Naive B cell (primary cell): ENCODE data around the gene UCN3. TPM values are rescaled to one million over a fixed set of nuclear protein-coding genes. Genes with fewer than 3 reads are reported as not detected.
"Not testable (repeated sequence)": the region's sequence is repeated elsewhere in the genome, so short reads cannot be mapped to it uniquely, and the experiment has no call there.

Source experiments
- ATAC-seq, 2 donors: fragments of 150-1000 bp; cut with Tn5 transposase; 2 replicates each; pipeline ENCODE4 v1.10.0; 2021; ENCODE audit warnings: low read depth in 2 of 2, mild to moderate bottlenecking in 2 of 2, moderate library complexity in 2 of 2
- DNase-seq: peaks from one replicate; pipeline ENCODE4 v3.0.0; 2022
- H3K27ac Mint-ChIP-seq, 6 donors: one replicate each; pipeline ENCODE4 v1.8.0; 2020 to 2022; ENCODE audit warnings: mild to moderate bottlenecking in 6 of 6, mixed read lengths in 6 of 6, moderate library complexity in 5 of 6, inconsistent platforms in 2 of 6
- H3K27me3 Mint-ChIP-seq, 3 donors: one replicate each; pipeline ENCODE4 v1.8.0; 2021 to 2022; ENCODE audit warnings: mixed read lengths in 3 of 3, mild to moderate bottlenecking in 1 of 3
- H3K36me3 Mint-ChIP-seq, 2 donors: one replicate each; pipeline ENCODE4 v1.8.0; 2020 to 2022; ENCODE audit warnings: mixed read lengths in 2 of 2, inconsistent platforms in 1 of 2, mild to moderate bottlenecking in 1 of 2
- H3K4me1 Mint-ChIP-seq, 3 donors: one replicate each; pipeline ENCODE4 v1.8.0; 2020 to 2022; ENCODE audit warnings: mixed read lengths in 3 of 3, inconsistent platforms in 1 of 3, mild to moderate bottlenecking in 1 of 3, moderate library complexity in 1 of 3
- H3K4me3 Mint-ChIP-seq, 8 donors: one replicate each; pipeline ENCODE4 v1.8.0; 2020 to 2022; ENCODE audit warnings: mild to moderate bottlenecking in 8 of 8, mixed read lengths in 8 of 8, moderate library complexity in 8 of 8, inconsistent platforms in 2 of 8
- H3K9me3 Mint-ChIP-seq, 7 donors: one replicate each; pipeline ENCODE4 v1.8.0; 2020 to 2022; ENCODE audit warnings: mixed read lengths in 7 of 7, mild to moderate bottlenecking in 5 of 7, inconsistent platforms in 2 of 7, moderate library complexity in 1 of 7
- polyA plus RNA-seq, 6 donors: library from polyadenylated mRNA; unstranded; fragments of 300-500 nt; fragmentation: Illumina TruSeq; gene quantifications; one replicate each; pipeline ENCODE4 v1.2.3, GENCODE V29; 2021; ENCODE audit warnings: low read depth in 6 of 6

Gene UCN3
- polyA plus RNA-seq, 6 donors from 2014 or later = not detected

- Mint-ChIP-seq H3K36me3 (no peaks in the 10 kb centered on the region), H3K9me3 (peaks cover under 1 to 8% (median 3%) of the 10 kb centered on the region in 7 donors), H3K4me1 (peaks cover 0 to 6% (median 4%) of the 10 kb centered on the region in 3 donors), H3K27me3 (peaks cover 6 to 19% (median 19%) of the 10 kb centered on the region in 3 donors), H3K27ac (peak overlapping the region in 1 of 6 donors; percentile 78), H3K4me3 (no peak overlapping the region)
- no peak for DNase-seq
- no peak for ATAC-seq
These were observed 9.3 kb downstream of the UCN3 start for GRCh38 chr10:5373891-5374611.

- ATAC-seq (no peak), DNase-seq (no peak)
- Mint-ChIP-seq H3K27ac (no peak overlapping the region), H3K4me1 (no peaks in the 10 kb centered on the region), H3K36me3 (no peaks in the 10 kb centered on the region), H3K9me3 (peaks cover 0 to 6% (median 0%) of the 10 kb centered on the region in 7 donors), H3K27me3 (peaks cover 10 to 19% (median 19%) of the 10 kb centered on the region in 3 donors), H3K4me3 (no peak overlapping the region)
These were observed 11.7 kb downstream of the UCN3 start for GRCh38 chr10:5376450-5376849.

DNA sequence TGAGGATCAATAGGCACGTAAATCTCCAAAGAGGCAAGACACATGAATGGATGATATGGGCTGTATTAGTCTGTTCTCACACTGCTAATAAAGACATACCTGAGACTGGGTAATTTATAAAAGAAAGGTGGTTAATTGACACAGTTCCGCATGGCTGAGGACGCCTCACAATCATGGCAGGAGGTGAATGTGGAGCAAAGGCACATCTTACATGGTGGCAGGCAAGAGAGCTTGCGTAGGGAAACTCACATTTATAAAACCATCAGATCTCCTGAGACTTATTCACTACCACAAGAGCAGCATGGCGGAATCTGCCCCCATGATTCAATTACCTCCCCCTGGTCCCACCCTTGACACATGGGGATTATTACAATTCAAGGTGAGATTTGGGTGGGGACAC, 14.4 kb downstream of the UCN3 start:
- not testable (repeated sequence) for H3K4me1 Mint-ChIP-seq, DNase-seq, H3K27ac Mint-ChIP-seq, ATAC-seq, H3K9me3 Mint-ChIP-seq, H3K36me3 Mint-ChIP-seq, H3K4me3 Mint-ChIP-seq
- peaks cover 10 to 23% (median 16%) of the 10 kb centered on the region in 3 donors for H3K27me3 Mint-ChIP-seq

GRCh38 chr10:5380395-5380794, 15.6 kb downstream of the UCN3 start:
- not testable (repeated sequence) for H3K4me1 Mint-ChIP-seq, DNase-seq, H3K36me3 Mint-ChIP-seq, ATAC-seq, H3K9me3 Mint-ChIP-seq, H3K4me3 Mint-ChIP-seq, H3K27ac Mint-ChIP-seq
- H3K27me3 Mint-ChIP-seq = peaks cover 5 to 11% (median 8%) of the 10 kb centered on the region in 3 donors

DNA sequence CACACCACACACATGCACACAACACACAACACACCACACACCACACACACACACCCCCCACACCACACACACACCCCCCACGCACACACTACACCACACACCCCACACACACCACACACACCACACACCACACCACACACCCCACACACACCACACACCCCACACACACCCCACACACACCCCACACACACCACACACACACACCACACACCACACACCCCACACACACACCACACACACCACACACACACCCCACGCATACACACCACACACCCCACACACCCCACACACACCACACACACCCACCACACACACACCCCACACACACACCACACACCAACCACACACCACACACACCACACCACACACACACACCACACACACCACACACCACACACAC, 16.4 kb downstream of the UCN3 start:
- no peak overlapping the region for H3K4me3 Mint-ChIP-seq
- H3K9me3 Mint-ChIP-seq = peaks cover 0 to 6% (median 0%) of the 10 kb centered on the region in 7 donors
- ATAC-seq (no peak), DNase-seq (no peak)
- peaks cover 0 to 13% (median 5%) of the 10 kb centered on the region in 3 donors for H3K27me3 Mint-ChIP-seq
- no peaks in the 10 kb centered on the region for H3K4me1 Mint-ChIP-seq
- no peaks in the 10 kb centered on the region for H3K36me3 Mint-ChIP-seq
- no peak overlapping the region for H3K27ac Mint-ChIP-seq

GRCh38 chr10:5385224-5385623, 20.5 kb downstream of the UCN3 start:
- Mint-ChIP-seq H3K27me3 (peaks cover 0 to 11% (median 8%) of the 10 kb centered on the region in 3 donors), H3K4me3 (no peak overlapping the region), H3K36me3 (peaks cover 9 to 15% of the 10 kb centered on the region in 2 donors), H3K9me3 (peaks cover 5 to 25% (median 15%) of the 10 kb centered on the region in 7 donors), H3K4me1 (no peaks in the 10 kb centered on the region), H3K27ac (peak overlapping the region in 1 of 6 donors; percentile 50)
- no peak for ATAC-seq
- DNase-seq = no peak

DNA sequence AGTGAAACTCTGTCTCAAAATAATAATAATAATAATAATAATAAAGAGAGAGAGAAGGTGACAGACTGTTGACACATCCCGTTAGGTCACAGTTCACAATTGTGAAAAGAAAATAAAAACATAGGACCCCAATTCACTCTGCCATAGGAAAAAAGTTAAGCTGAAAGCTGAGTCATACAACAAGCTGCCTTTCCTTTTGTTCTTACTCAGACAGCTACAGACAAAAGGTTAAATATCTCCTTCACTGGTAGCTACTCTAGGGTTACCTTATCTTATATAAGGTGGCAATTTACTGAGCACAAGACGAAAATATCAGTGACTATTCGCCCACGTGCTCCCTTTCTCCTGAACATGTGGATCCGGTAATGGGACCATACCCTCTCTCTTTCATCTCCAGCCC, 22.4 kb downstream of the UCN3 start:
- Mint-ChIP-seq H3K4me3 (no peak overlapping the region), H3K36me3 (peaks cover 9 to 15% of the 10 kb centered on the region in 2 donors), H3K4me1 (no peaks in the 10 kb centered on the region), H3K27ac (no peak overlapping the region), H3K9me3 (peaks cover 12 to 45% (median 32%) of the 10 kb centered on the region in 7 donors), H3K27me3 (peaks cover 0 to 11% (median 8%) of the 10 kb centered on the region in 3 donors)
- ATAC-seq (no peak), DNase-seq (no peak)

GRCh38 chr10:5390607-5391205, 25.9 kb downstream of the UCN3 start:
- H3K27me3 Mint-ChIP-seq = peaks cover 12 to 17% (median 12%) of the 10 kb centered on the region in 3 donors
- H3K4me1 Mint-ChIP-seq = no peaks in the 10 kb centered on the region
- H3K27ac Mint-ChIP-seq = no peak overlapping the region
- H3K9me3 Mint-ChIP-seq = peaks cover 12 to 49% (median 32%) of the 10 kb centered on the region in 7 donors
- peaks cover 9 to 15% of the 10 kb centered on the region in 2 donors for H3K36me3 Mint-ChIP-seq
- ATAC-seq = no peak
- no peak overlapping the region for H3K4me3 Mint-ChIP-seq
- DNase-seq = no peak

- no peak for ATAC-seq
- Mint-ChIP-seq H3K27ac (no peak overlapping the region), H3K4me1 (no peaks in the 10 kb centered on the region), H3K4me3 (no peak overlapping the region), H3K9me3 (peaks cover 12 to 49% (median 32%) of the 10 kb centered on the region in 7 donors), H3K27me3 (peaks cover 10 to 22% (median 16%) of the 10 kb centered on the region in 3 donors), H3K36me3 (peaks cover 9 to 15% of the 10 kb centered on the region in 2 donors)
- no peak for DNase-seq
These were observed 27.0 kb downstream of the UCN3 start for GRCh38 chr10:5391790-5392189.

DNA sequence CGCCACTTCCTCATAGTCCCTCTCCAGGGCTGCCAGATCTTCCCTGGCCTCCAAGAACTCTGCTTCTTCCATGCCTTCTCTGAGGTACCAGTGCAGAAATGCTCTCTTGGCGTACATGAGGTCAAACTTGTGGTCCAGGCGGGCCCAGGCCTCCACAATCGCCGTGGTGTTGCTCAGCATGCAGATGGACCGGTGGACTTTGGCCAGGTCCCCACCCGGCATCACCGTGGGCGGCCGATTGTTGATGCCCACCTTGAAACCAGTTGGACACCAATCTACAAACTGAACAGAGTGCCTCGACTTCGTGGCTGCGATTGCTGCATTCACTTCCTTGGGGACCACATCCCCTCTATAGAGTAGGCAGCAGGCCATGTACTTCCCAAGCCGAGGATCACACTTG, 28.8 kb downstream of the UCN3 start:
- Mint-ChIP-seq H3K27me3 (peaks cover 19 to 27% (median 19%) of the 10 kb centered on the region in 3 donors), H3K27ac (no peak overlapping the region), H3K4me1 (no peaks in the 10 kb centered on the region), H3K4me3 (no peak overlapping the region), H3K9me3 (peaks cover 6 to 41% (median 32%) of the 10 kb centered on the region in 7 donors), H3K36me3 (peaks cover 6 to 9% of the 10 kb centered on the region in 2 donors)
- ATAC-seq = no peak
- no peak for DNase-seq

DNA sequence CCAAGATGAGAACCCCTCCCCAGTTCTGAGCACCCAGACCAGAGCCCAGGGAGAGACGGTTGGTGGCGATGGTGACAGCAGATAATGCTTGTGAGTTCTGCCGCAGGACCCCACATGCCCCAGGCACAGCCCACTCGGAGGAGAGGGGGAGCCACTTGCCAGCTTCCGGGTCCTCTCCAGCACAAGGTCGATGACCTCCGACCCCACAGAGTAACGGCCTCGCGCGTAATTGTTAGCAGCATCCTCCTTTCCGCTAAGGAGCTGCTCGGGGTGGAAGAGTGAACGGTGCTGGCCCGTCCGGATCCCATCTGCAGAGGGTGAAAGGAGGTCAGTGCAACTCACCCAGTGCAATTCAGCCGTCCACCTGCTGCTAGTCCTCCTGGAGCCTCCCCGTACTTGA, 30.4 kb downstream of the UCN3 start:
- H3K27me3 Mint-ChIP-seq = peaks cover 26 to 38% (median 35%) of the 10 kb centered on the region in 3 donors
- H3K27ac Mint-ChIP-seq = no peak overlapping the region
- no peak for DNase-seq
- no peaks in the 10 kb centered on the region for H3K4me1 Mint-ChIP-seq
- H3K9me3 Mint-ChIP-seq = peaks cover 0 to 24% (median 18%) of the 10 kb centered on the region in 7 donors
- H3K36me3 Mint-ChIP-seq = no peaks in the 10 kb centered on the region
- no peak for ATAC-seq
- no peak overlapping the region for H3K4me3 Mint-ChIP-seq

- no peaks in the 10 kb centered on the region for H3K36me3 Mint-ChIP-seq
- peaks cover 26 to 38% (median 36%) of the 10 kb centered on the region in 3 donors for H3K27me3 Mint-ChIP-seq
- no peak overlapping the region for H3K27ac Mint-ChIP-seq
- DNase-seq (no peak), ATAC-seq (no peak)
- peaks cover 0 to 9% (median 5%) of the 10 kb centered on the region in 7 donors for H3K9me3 Mint-ChIP-seq
- no peak overlapping the region for H3K4me3 Mint-ChIP-seq
- H3K4me1 Mint-ChIP-seq = no peaks in the 10 kb centered on the region
These were observed 32.0 kb downstream of the UCN3 start for GRCh38 chr10:5396556-5397300.

DNA sequence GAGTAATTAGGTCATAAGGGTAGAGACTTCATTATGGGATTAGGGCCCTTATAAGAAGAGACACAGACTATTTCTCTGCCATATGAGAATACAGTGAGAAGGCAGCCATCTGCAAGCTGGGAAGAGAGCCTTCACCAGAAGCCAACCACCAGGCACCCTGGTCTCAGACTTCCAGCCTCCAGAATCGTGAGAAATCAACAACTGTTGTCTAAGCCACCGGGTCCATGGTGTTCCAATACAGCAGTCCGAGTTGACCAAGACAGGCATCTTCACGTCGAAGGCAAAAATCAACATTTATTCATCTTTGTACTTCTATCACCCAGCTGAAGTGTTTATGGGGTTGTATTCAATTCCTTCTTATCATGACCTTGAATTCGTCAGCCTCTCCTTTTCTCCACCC, 34.6 kb downstream of the UCN3 start:
- ATAC-seq (no peak), DNase-seq (no peak)
- Mint-ChIP-seq H3K4me3 (no peak overlapping the region), H3K27ac (no peak overlapping the region), H3K27me3 (peaks cover 32 to 36% (median 33%) of the 10 kb centered on the region in 3 donors), H3K9me3 (no peaks in the 10 kb centered on the region), H3K4me1 (no peaks in the 10 kb centered on the region), H3K36me3 (no peaks in the 10 kb centered on the region)
